HG03039 (cell line): ENCODE results near the gene KCNJ9.
A peak's percentile ranks its signal among the peaks of the same experiment; 100 is the strongest.

Experiments used
- ATAC-seq: cut with Tn5 transposase; IDR thresholded peaks from one replicate; pipeline ENCODE4 v1.9.1; 2021; ENCODE audit warnings: mild to moderate bottlenecking, moderate library complexity; ENCODE audit not compliant: unreplicated experiment

Gene KCNJ9

GRCh38 chr1:160066829-160067745 is 14.3 kb upstream of the KCNJ9 start:
- ATAC-seq, result no peak

- ATAC-seq, result no peak
Measured at GRCh38 chr1:160068225-160068624, 13.1 kb upstream of the KCNJ9 start.

- no peak for ATAC-seq
Measured at GRCh38 chr1:160069460-160070231, 11.7 kb upstream of the KCNJ9 start, which contains the start of gene KCNJ10. Gene KCNJ10 (minus strand): TSS chr1:160070160. CDS start chr1:160042532, 27,628 bp downstream.

- no peak for ATAC-seq
Measured at GRCh38 chr1:160070243-160071163, 10.8 kb upstream of the KCNJ9 start.

GRCh38 chr1:160071289-160071688 is 10.0 kb upstream of the KCNJ9 start:
- no peak for ATAC-seq

- no peak for ATAC-seq
Measured at GRCh38 chr1:160074865-160075264, 6.5 kb upstream of the KCNJ9 start.

- no peak for ATAC-seq
Measured at GRCh38 chr1:160075836-160076235, 5.5 kb upstream of the KCNJ9 start.

- ATAC-seq, result no peak
Measured at GRCh38 chr1:160076295-160076694, 5.0 kb upstream of the KCNJ9 start.

GRCh38 chr1:160077486-160077885 is 3.9 kb upstream of the KCNJ9 start:
- no peak for ATAC-seq

- peak; percentile 64 for ATAC-seq
Measured at GRCh38 chr1:160078512-160079195, 2.7 kb upstream of the KCNJ9 start.

GRCh38 chr1:160079448-160079847 is 1.9 kb upstream of the KCNJ9 start:
- no peak for ATAC-seq

GRCh38 chr1:160080381-160081100 is 797 bp upstream of the KCNJ9 start:
- no peak for ATAC-seq

- no peak for ATAC-seq
Measured at GRCh38 chr1:160082487-160082886, 1.1 kb downstream of the KCNJ9 start.

GRCh38 chr1:160082926-160083325 is 1.6 kb downstream of the KCNJ9 start:
- ATAC-seq, result no peak

GRCh38 chr1:160083968-160084770 is 2.8 kb downstream of the KCNJ9 start:
- no peak for ATAC-seq

- ATAC-seq, result no peak
Measured at GRCh38 chr1:160084771-160085321, 3.5 kb downstream of the KCNJ9 start.

GRCh38 chr1:160085686-160086455 is 4.5 kb downstream of the KCNJ9 start:
- peak; percentile 41 for ATAC-seq

- no peak for ATAC-seq
Measured at GRCh38 chr1:160086456-160086892, 5.1 kb downstream of the KCNJ9 start.
